Progenitor cell of endocrine pancreas (in vitro differentiated cells): Measurements from ENCODE around the gene DHX16. TPM values are rescaled to one million over a fixed set of nuclear protein-coding genes. Genes with fewer than 3 reads are reported as not detected.
A peak's percentile ranks its signal among the peaks of the same experiment; 100 is the strongest.

Experiments
- DNase-seq: peaks from one replicate; pipeline ENCODE4 v3.0.0; 2021; ENCODE audit warnings: low spot score; ENCODE audit not compliant: unreplicated experiment
- H3K27ac Mint-ChIP-seq: 2 replicates; pipeline ENCODE4 v1.8.0; 2021; ENCODE audit warnings: mild to moderate bottlenecking, moderate library complexity, mixed read lengths
- H3K27me3 Mint-ChIP-seq: 2 replicates; pipeline ENCODE4 v1.8.0; 2021; ENCODE audit warnings: mixed read lengths
- H3K36me3 Mint-ChIP-seq: 2 replicates; pipeline ENCODE4 v1.8.0; 2022; ENCODE audit warnings: mixed read lengths; ENCODE audit not compliant: insufficient read depth
- H3K4me1 Mint-ChIP-seq: 2 replicates; pipeline ENCODE4 v1.8.0; 2021; ENCODE audit warnings: low read depth, mixed read lengths
- H3K4me3 Mint-ChIP-seq: 2 replicates; pipeline ENCODE4 v1.8.0; 2021; ENCODE audit warnings: low read depth, mild to moderate bottlenecking, moderate library complexity, mixed read lengths
- H3K9me3 Mint-ChIP-seq: 2 replicates; pipeline ENCODE4 v1.8.0; 2021; ENCODE audit warnings: low read depth, mixed read lengths
- total RNA-seq: library from RNA; stranded (reverse); gene quantifications from 2 replicates; pipeline ENCODE4 v1.2.1, GENCODE V29; 2021
- TF ChIP-seq, protein P1 (sequence below): fragments of 200-600 bp; sonication (generic); IDR thresholded peaks from one replicate; pipeline ENCODE4 v1.5.0; 2021; ENCODE audit warnings: antibody characterized with exemption, mild to moderate bottlenecking; ENCODE audit not compliant: unreplicated experiment

Gene DHX16
- total RNA-seq, 1 donor from 2014 or later = 31.0 TPM

GRCh38 chr6:30684386-30685156, 11.8 kb upstream of the DHX16 start:
- Mint-ChIP-seq H3K36me3 (peaks cover 1% of the 10 kb centered on the region), H3K27me3 (no peaks in the 10 kb centered on the region), H3K4me3 (peak overlapping the region; percentile 57), H3K9me3 (no peaks in the 10 kb centered on the region), H3K4me1 (peaks cover 43% of the 10 kb centered on the region), H3K27ac (no peak overlapping the region)
- TF ChIP-seq, protein P1, sequence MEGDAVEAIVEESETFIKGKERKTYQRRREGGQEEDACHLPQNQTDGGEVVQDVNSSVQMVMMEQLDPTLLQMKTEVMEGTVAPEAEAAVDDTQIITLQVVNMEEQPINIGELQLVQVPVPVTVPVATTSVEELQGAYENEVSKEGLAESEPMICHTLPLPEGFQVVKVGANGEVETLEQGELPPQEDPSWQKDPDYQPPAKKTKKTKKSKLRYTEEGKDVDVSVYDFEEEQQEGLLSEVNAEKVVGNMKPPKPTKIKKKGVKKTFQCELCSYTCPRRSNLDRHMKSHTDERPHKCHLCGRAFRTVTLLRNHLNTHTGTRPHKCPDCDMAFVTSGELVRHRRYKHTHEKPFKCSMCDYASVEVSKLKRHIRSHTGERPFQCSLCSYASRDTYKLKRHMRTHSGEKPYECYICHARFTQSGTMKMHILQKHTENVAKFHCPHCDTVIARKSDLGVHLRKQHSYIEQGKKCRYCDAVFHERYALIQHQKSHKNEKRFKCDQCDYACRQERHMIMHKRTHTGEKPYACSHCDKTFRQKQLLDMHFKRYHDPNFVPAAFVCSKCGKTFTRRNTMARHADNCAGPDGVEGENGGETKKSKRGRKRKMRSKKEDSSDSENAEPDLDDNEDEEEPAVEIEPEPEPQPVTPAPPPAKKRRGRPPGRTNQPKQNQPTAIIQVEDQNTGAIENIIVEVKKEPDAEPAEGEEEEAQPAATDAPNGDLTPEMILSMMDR = no peak
- no peak for DNase-seq

GRCh38 chr6:30683980-30684338, 11.2 kb upstream of the DHX16 start:
- TF ChIP-seq, protein P1 = no peak

DNA sequence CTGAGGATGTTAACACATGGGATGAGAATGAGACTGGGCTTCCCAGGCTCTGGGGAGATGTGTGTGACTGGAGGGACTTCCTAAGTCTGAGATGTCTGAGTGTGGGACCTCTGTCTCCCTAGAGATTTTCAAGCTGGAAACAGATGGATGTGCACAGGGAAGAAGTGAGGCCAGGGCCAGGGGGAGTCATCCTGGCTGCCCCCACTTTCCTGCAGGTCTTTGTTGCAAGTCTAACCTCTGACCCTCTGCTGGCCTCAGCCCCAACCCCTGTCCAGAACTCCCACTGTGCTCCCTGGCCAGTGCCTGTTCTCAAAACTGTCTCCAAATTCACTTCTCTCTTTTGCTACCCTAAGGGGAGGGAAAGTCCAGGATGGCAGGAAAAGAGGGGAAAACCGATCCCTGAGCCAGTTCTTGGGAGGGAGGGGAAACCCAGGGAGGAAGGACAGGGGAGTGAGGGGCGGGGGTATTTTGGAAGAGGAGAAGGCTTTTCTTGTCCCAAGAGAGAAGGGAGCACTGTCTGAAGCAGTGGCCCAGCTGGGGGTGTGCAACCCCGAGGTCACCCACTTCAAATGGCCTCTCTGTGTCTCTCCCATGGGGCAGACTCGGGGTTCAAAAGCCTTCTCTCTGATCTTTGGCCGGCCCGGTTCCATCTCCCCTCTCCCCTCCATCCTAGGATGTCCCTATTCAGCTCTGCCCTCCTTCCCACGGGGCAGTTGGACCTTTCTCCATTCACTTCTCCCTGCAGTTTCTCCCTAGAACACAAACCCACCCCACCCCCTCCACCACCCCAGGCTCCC, 10.6 kb upstream of the DHX16 start:
- H3K4me3 Mint-ChIP-seq = peak overlapping the region; percentile 57
- no peak for DNase-seq
- H3K9me3 Mint-ChIP-seq = no peaks in the 10 kb centered on the region
- peaks cover 39% of the 10 kb centered on the region for H3K4me1 Mint-ChIP-seq
- peak overlapping the region; percentile 37 for H3K27ac Mint-ChIP-seq
- TF ChIP-seq, protein P1 = no peak
- no peaks in the 10 kb centered on the region for H3K27me3 Mint-ChIP-seq
- H3K36me3 Mint-ChIP-seq = peaks cover 6% of the 10 kb centered on the region

More at GRCh38 chr6:30683980-30684338, 11.2 kb upstream of the DHX16 start:
- no peaks in the 10 kb centered on the region for H3K27me3 Mint-ChIP-seq
- H3K36me3 Mint-ChIP-seq = peaks cover 4% of the 10 kb centered on the region
- peaks cover 39% of the 10 kb centered on the region for H3K4me1 Mint-ChIP-seq
- H3K27ac Mint-ChIP-seq = peak overlapping the region; percentile 75
- DNase-seq = no peak
- H3K4me3 Mint-ChIP-seq = peak overlapping the region; percentile 57
- no peaks in the 10 kb centered on the region for H3K9me3 Mint-ChIP-seq

GRCh38 chr6:30682143-30683117, 9.6 kb upstream of the DHX16 start:
- H3K27me3 Mint-ChIP-seq = no peaks in the 10 kb centered on the region
- peaks cover 32% of the 10 kb centered on the region for H3K4me1 Mint-ChIP-seq
- H3K9me3 Mint-ChIP-seq = no peaks in the 10 kb centered on the region
- DNase-seq = no peak
- H3K4me3 Mint-ChIP-seq = peak overlapping the region; percentile 41
- H3K27ac Mint-ChIP-seq = peak overlapping the region; percentile 87
- TF ChIP-seq, protein P1 = no peak
- H3K36me3 Mint-ChIP-seq = peaks cover 6% of the 10 kb centered on the region
